ENCODE measurements around the gene MCU. TPM values are rescaled to one million over a fixed set of nuclear protein-coding genes. Genes with fewer than 3 reads are reported as not detected.
A peak's percentile ranks its signal among the peaks of the same experiment; 100 is the strongest.
"Not testable (repeated sequence)": the region's sequence is repeated elsewhere in the genome, so short reads cannot be mapped to it uniquely, and the experiment has no call there.

Gene MCU
- total RNA-seq, 4 donors from 2014 or later = 14.9 to 20.6 (median 19.5) TPM

DNA sequence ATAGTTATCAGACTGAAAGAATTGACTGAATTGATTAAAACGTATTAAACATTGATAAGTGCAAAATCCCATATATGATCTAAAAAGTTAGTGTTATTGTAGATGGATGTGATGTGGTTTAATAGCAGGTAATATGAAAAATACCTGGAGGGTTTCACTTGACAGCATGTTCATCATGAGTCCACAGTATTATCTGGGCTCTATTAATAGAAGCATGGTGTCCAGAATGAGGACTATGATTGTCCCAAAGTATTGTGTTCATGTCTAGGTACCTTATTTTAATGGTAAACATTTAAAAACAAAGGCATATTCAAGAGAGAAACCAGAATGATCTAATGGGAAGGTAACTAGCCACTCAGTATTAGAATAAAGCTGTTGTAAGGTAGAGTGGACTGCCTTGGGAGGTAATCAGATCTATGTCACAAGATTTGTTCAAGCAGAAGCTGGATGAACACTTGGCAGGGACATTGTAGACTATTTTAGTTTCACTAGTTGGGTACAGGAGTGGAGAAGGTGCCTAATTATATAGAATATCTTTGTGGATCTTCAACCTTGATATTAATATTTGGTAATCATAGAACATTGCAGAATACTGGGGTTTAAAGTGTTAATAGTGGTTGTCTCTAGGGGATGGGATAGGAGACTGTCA is 43.5 kb downstream of the MCU start:
- TF ChIP-seq POLR2A (IDR thresholded peaks at IDR 0.05; ENCODE audit: low read depth) (no peak), EP300 (IDR thresholded peaks at IDR 0.05) (no peak)
- intact Hi-C loops (cut with DNase I) = no loop called here
- no peak overlapping the region for H3K4me3 ChIP-seq
- H3K4me1 ChIP-seq = peaks cover 47 to 54% (median 51%) of the 10 kb centered on the region in 4 donors
- no peaks in the 10 kb centered on the region for H3K9me3 ChIP-seq
- 91% methylated on average over 1 of the region's 1 CpG for WGBS
- H3K27me3 ChIP-seq = no peaks in the 10 kb centered on the region
- no peaks in the 10 kb centered on the region for H3K36me3 ChIP-seq
- no peak for DNase-seq (ENCODE audit: extremely low spot score)
- peak overlapping the region in 2 of 4 donors; percentile 14 to 17 for H3K27ac ChIP-seq (replicated peaks in 1 of 4)

DNA sequence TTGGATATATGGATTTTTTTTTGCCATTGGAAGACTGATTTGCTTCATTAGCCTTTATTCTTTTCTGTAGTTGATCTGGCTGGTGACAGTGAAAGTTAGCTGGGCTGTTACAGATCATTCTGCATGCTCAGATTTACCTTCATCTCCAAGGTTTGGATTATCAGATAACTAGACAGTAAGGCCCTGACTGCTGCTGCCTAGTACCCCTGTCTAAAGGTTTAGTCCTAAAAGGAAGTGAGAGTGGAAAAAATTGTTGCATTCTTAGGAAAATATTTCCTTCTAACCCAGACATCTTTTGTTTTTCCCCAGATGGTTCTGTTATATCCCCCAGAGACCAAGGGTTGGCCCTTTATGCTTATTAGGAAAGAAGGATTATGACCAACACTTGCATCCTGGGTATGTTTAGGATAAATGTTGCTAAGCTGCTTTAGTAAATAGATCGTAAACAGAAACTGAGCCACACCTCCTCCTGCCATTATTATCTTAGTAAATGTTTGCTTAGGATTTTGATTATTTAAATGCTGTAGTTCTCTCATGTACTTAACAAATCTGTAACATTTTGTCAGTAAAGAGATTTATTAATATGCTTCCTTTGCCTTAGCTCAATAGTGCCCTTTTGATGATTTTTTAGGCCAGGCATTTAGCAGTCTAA is 44.4 kb downstream of the MCU start:
- no peak for DNase-seq (ENCODE audit: extremely low spot score)
- no peaks in the 10 kb centered on the region for H3K9me3 ChIP-seq
- peaks cover 55 to 63% (median 55%) of the 10 kb centered on the region in 4 donors for H3K4me1 ChIP-seq
- H3K36me3 ChIP-seq = no peaks in the 10 kb centered on the region
- intact Hi-C loops (cut with DNase I) = no loop called here
- TF ChIP-seq POLR2A (IDR thresholded peaks at IDR 0.05; ENCODE audit: low read depth) (no peak), POLR2AphosphoS5 (IDR thresholded peaks at IDR 0.05) (no peak), EP300 (IDR thresholded peaks at IDR 0.05) (no peak)
- TF ChIP-seq, protein P1, sequence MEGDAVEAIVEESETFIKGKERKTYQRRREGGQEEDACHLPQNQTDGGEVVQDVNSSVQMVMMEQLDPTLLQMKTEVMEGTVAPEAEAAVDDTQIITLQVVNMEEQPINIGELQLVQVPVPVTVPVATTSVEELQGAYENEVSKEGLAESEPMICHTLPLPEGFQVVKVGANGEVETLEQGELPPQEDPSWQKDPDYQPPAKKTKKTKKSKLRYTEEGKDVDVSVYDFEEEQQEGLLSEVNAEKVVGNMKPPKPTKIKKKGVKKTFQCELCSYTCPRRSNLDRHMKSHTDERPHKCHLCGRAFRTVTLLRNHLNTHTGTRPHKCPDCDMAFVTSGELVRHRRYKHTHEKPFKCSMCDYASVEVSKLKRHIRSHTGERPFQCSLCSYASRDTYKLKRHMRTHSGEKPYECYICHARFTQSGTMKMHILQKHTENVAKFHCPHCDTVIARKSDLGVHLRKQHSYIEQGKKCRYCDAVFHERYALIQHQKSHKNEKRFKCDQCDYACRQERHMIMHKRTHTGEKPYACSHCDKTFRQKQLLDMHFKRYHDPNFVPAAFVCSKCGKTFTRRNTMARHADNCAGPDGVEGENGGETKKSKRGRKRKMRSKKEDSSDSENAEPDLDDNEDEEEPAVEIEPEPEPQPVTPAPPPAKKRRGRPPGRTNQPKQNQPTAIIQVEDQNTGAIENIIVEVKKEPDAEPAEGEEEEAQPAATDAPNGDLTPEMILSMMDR (IDR thresholded peaks at IDR 0.05) = no peak
- peak overlapping the region in 1 of 4 donors; percentile 6 for H3K4me3 ChIP-seq
- WGBS = 57% methylated on average over 1 of the region's 1 CpG
- peak overlapping the region; percentile 17 to 56 (median 50) for H3K27ac ChIP-seq (replicated peaks in 1 of 4)
- no peaks in the 10 kb centered on the region for H3K27me3 ChIP-seq

DNA sequence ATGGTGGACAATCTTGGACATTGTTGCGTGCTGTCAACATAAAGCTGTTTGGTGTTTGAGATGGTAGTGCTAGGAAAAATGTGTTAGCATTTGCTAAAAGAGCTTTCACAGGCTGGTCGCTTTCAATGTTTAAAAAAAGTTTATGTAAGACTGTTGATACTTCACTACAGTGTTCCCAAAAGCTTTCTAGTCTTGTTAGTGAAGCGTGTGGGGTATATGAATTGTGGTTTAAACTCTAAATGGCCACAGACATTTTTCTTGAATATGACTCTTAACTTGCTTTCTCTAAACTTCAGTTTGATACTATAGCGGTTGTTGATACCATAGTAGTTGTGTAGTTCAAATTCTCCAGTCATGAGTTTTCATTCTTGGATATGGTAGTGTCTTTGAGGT is 44.9 kb downstream of the MCU start:
- no peak overlapping the region for H3K4me3 ChIP-seq
- TF ChIP-seq POLR2A (IDR thresholded peaks at IDR 0.05; ENCODE audit: low read depth) = no peak
- TF ChIP-seq, protein P1 (IDR thresholded peaks at IDR 0.05) = no peak
- TF ChIP-seq EP300 (IDR thresholded peaks at IDR 0.05) = no peak
- no peak for TF ChIP-seq POLR2AphosphoS5 (IDR thresholded peaks at IDR 0.05)
- peaks cover 55 to 66% (median 55%) of the 10 kb centered on the region in 4 donors for H3K4me1 ChIP-seq
- no peak for DNase-seq (ENCODE audit: extremely low spot score)
- WGBS = 58% methylated on average over 4 of the region's 4 CpGs
- H3K9me3 ChIP-seq = no peaks in the 10 kb centered on the region
- no peaks in the 10 kb centered on the region for H3K36me3 ChIP-seq
- no peaks in the 10 kb centered on the region for H3K27me3 ChIP-seq
- H3K27ac ChIP-seq (replicated peaks in 1 of 4) = peak overlapping the region; percentile 17 to 56 (median 50)
- intact Hi-C loops (cut with DNase I) = no loop called here

DNA sequence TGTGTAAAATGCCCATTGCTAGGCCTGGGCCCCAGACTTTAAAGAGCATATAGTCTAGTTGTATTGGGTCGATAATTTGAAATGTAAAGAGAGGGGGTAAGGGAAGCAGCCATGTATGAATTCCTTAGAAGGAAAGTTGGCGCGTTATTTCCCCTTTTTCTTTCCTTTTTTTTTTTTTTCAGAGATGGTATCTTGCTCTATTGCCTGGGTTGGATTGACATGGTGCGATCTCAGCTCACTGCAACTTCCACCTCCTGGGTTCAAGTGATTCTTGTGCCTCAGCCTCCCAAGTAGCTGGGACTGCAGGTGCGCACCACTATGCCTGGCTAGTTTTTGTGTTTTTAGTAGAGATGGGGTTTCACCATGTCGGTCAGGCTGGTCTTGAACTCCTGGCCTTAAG is 45.4 kb downstream of the MCU start:
- DNase-seq (ENCODE audit: extremely low spot score); H3K4me3 ChIP-seq; H3K36me3 ChIP-seq; H3K27me3 ChIP-seq; intact Hi-C loops (cut with DNase I); H3K9me3 ChIP-seq: not testable (repeated sequence)
- 88% methylated on average over 6 of the region's 6 CpGs for WGBS
- peak overlapping the region; percentile 17 to 62 (median 47) for H3K27ac ChIP-seq (replicated peaks in 1 of 4)
- peaks cover 55 to 66% (median 55%) of the 10 kb centered on the region in 4 donors for H3K4me1 ChIP-seq

DNA sequence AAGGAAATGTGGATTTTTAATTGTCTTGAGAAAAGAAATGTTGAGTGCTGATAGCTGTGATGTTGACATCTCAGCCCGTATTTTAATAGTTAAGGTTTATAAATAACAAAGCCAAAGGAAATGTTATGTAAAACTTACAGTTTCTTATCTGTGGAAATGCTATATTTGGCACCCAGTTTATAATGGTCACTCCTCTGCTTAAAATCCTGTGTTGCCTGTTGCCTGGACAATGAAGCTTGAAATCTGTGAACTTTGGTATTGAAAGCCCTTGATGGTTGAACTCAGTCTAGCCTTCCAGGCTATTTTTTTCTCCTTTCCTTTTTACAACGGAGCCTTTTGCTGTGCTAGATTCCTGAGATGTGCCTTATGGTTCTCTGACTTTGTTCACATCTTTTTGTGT is 46.5 kb downstream of the MCU start:
- Histone ChIP-seq H3K9me3 (no peaks in the 10 kb centered on the region), H3K27ac (replicated peaks in 1 of 4) (peak overlapping the region; percentile 17 to 62 (median 47)), H3K4me3 (no peak overlapping the region), H3K36me3 (no peaks in the 10 kb centered on the region), H3K27me3 (no peaks in the 10 kb centered on the region), H3K4me1 (peaks cover 55 to 66% (median 55%) of the 10 kb centered on the region in 4 donors)
- no peak for TF ChIP-seq POLR2AphosphoS5 (IDR thresholded peaks at IDR 0.05)
- TF ChIP-seq POLR2A (IDR thresholded peaks at IDR 0.05; ENCODE audit: low read depth) = no peak
- TF ChIP-seq EP300 (IDR thresholded peaks at IDR 0.05) = no peak
- TF ChIP-seq, protein P1 (IDR thresholded peaks at IDR 0.05) = no peak
- no peak for DNase-seq (ENCODE audit: extremely low spot score)
- WGBS = 6% methylated on average over 2 of the region's 2 CpGs
- intact Hi-C loops (cut with DNase I) = no loop called here
